ENCODE measurements around the gene MCL1.
"Not testable (repeated sequence)": the region's sequence is repeated elsewhere in the genome, so short reads cannot be mapped to it uniquely, and the experiment has no call there.

Gene MCL1

DNA sequence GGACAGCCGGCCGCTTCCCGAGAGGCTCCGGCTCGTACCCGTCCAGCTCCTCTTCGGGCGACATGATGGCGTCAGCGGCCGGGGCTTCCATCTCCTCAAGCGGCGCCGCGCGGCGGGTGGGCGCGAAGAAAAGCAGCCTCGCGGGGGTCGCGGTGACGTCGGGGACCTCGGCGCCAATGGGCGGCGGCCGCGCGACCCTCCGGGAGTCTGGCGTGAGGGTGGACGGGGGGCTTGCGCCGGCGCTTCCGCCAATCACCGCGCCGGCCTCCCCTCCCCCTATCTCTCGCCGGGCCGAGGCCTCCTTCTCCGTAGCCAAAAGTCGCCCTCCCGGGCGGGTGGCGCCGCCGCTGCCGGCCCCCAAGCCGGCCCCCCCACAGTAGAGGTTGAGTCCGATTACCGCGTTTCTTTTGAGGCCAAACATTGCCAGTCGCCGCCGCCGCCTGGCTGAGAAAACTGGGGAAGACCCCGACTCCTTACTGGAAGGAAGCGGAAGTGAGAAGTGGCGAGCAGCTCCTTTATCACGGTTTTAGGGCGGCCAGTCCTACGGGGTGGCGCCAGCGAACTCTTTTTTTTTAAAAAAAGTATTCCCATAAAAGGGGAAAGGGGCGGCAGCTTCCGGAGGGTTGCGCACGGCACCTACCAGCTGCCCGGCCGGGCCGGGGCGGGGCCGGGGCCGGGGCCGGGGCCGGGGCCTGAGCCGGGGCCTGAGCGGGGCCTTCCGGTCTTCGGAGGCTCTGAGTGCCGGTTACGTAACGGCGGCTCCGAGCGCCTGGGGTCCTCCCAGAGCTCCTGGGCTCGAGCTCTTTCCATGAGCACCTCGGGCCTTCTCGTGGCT lies at the start of gene MCL1:
Gene MCL1 (minus strand): TSS at position 501 of the 835 bp plus-strand sequence. CDS start 80 bp downstream, at position 421.
- peak; percentile 96 for DNase-seq (ENCODE audit: low spot score)

DNA sequence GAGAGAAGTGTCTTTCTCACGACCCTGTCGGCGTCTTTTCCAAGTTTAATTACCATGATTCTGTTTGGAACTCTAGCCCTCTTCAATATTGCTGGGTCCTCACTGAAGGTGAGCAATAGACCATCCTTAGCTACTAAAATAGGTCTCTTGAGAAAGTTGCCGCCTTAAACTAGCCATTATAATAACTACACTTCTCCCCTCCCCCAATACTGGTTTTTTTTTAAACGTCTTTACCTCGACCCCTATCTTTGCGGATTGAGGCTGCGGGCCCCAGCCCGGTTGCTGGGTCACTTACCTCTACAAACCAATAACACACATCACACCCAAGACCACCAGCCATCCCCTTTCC lies 49.3 kb upstream of the MCL1 start:
- DNase-seq (ENCODE audit: low spot score), result no peak

DNA sequence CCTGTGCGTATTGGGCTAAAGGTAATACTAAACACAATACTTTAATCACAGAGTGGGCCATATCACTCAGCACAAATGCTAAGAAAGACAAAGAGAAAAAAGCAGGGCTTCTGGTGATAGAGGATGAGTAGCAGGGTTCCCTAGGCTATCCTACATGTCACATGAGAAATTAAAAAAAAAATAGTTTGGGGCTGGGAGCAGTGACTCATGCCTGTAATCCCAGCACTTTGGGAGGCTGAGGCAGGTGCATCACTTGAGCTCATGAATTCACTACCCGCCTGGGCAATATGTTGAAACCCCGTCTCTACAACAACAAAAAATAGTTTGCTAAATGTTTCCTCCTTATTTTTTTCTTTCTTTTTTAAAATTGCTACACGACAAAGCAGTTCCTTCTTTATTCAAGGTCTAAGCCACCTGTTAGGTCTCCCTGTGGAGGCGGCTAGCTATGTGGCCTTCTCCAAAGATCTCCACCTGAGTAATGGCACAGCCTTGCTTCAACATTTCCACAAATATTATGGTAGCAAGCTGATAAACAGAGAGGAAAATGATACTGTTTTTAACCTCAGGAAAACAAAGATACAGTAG lies 48.5 kb upstream of the MCL1 start:
- no peak for DNase-seq (ENCODE audit: low spot score)

DNA sequence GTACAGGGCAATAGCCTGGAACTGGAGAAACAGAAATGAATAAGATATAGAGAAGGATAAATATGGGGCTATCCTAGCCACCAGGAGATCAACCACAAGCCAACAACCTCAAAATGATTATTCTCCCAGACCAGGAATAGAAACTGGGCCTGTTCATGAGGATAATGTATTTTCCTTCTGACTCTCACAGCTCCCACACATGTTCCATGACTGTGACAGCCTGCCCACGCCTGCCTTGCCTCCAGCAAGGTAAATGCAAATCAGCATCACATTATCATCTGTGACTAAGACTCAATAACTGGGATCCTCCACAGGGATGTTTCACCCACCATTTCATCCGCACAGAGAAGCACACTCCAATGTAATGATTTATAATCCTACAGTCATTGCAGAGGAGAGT lies 46.7 kb upstream of the MCL1 start:
- DNase-seq (ENCODE audit: low spot score), result peak; percentile 60

DNA sequence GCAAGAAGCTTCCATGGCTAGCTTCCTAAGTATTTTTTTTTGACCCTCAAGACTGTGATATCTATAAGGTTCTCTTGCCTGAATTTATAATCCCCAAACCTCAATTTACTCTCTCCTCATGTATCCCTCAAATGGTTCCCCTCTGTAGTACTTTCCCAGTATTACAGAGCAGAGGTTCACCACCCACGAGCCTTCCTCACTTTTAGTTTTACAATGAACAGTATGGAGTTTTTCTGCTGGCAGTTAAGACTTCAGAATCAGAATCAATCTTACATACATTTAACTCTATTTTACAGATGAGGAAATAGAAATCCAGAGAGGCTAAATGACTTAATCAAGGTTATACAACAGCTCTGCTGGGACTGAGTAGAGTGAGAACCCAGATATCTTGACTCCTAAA lies 45.1 kb upstream of the MCL1 start:
- DNase-seq (ENCODE audit: low spot score), result not testable (repeated sequence)

DNA sequence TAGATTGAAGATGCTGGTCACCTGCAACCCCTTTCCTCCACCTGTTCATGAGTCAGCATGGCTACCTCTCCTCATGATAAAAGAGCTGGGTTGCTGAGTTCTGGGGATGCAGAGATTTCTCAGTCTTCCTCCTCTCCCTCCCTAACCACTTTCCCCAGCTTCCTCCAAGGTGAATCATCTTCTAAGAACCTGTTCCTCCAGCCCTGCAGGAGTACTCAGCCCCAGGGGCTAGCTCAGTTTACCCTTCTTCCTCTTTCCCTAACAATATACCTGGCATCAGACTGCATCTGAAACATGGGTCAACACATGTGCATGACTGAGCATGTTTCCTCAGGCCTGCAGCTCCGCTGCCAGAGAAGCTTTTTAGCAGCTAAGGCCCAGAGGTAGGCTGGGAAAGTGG lies 44.7 kb upstream of the MCL1 start:
- DNase-seq (ENCODE audit: low spot score), result not testable (repeated sequence)

DNA sequence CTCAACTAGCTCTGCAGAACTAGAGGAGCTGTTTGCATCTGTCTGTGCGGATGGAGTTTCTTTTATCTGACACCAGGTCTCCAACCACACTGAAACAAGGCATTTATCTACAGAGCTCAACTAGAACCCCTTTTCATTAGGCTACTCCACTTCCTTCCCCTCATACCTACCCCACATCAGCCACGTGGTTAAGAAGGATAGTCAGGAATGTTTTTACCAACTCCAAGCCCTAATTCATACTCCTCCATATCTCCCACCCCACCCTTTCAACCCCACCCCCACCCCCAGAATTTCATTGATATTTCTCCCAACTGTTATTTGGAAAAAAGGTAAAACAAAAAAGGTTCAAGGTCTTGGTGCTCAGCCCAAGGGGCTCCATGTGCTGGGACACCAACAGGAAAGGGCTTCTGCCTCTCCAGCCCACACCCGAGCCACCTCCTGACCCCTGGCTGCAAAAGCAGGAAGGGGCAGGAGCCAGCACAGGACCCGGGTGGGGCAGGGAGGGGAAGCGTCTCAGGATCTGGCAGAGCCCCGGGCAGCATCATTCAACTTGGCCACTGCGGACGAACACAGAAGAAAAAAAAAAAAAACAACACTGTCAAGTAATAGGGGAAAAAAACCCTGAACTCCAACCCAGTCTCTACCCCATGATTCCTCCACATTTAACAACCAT lies 43.0 kb upstream of the MCL1 start:
- DNase-seq (ENCODE audit: low spot score), result no peak

DNA sequence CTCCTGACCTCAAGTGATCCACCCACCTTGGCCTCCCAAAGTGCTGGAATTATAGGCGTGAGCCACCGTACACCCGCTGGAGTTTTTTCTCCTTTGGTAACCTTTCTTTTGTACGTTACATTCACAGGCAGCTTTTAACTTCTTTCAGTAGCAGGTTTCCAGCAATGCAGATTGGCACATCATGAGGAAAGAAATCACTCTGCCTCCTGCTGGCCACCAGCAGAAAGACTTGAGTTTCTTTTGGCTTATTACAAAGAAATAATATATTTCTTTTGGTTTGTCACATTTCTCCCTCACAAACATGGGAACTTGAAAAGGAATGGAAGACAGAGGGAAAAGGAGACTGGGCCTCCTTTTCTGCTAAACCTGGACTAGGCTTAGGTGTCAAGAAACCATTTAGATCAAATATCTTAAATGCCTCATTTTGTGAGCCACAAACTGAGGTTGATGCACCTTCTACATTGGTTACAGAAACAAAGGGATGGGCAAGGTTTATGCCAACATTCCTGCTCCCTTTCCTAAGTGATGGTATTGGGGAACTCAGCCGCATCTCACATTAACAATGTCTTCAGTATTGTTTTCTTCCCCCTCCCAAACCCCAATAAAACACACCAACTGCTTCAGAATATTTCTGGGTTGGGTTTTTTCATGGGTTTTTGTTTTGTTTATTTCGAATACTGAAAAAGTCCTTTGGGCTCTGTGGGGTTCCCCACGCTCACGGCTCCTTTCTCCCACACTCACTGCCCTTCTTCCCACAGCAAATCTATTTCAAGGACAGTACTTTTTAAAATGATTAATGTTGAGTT lies 42.3 kb upstream of the MCL1 start:
- DNase-seq (ENCODE audit: low spot score), result peak; percentile 70

DNA sequence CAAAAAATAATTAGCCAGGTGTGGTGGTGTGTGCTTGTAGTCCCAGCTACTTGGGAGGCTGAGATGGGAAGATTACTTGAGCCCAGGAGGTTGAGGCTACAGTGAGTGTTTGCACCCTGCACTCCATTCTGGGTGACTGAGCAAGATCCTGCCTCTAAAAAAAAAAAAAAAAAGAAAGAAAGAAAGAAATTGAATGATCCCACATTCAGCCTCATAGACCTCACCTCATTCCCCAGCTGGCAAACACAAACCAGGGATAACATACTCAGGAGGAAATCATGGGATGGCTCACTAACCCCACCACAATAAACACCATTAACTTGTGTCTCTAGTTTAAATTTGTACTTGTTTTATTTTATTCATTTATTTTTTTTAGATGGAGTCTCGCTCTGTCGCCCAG lies 41.5 kb upstream of the MCL1 start:
- no peak for DNase-seq (ENCODE audit: low spot score)

DNA sequence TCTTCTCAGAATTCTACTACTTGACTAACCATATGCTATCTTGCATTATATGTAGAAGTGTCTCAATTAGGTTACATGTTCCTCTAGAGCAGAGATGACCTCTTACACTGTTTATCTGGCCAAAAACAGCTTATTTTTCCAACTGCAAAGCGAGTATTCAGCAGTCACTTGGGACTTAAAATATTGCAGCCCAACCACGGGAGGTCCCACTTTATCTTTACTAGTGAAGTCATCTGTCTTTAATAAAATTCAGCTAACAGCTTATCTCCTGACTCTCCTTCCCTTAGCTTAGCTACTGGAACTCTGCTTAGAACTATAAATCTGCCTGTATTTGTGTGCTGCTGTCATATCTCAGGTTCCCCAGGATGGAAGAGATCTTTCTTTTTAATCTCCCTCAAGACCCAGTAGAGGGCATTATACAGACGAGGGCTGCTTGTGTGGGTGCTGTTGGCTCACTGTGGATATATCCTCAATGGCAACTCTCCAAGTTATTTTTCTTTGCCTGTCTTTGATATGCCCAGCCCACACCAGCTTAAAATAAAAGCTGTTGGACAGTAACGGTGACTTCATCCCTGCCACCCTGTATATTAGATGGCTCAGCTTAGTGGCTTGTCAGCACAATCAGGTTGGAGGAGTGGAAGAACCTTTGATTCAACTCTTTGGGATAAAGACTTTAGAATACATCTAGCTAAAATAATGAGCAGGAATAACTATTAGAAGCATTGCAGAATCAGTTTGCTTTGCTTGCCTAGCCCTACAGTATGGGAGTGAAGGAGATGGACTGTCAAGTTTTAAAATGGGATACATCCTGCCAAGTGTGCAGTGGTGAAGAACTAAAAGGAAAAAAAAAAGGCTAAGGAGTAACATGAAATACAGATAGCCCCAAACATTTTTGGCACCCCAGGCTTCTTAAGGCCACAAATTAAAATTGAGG lies 40.4 kb upstream of the MCL1 start:
- DNase-seq (ENCODE audit: low spot score), result peak; percentile 90

DNA sequence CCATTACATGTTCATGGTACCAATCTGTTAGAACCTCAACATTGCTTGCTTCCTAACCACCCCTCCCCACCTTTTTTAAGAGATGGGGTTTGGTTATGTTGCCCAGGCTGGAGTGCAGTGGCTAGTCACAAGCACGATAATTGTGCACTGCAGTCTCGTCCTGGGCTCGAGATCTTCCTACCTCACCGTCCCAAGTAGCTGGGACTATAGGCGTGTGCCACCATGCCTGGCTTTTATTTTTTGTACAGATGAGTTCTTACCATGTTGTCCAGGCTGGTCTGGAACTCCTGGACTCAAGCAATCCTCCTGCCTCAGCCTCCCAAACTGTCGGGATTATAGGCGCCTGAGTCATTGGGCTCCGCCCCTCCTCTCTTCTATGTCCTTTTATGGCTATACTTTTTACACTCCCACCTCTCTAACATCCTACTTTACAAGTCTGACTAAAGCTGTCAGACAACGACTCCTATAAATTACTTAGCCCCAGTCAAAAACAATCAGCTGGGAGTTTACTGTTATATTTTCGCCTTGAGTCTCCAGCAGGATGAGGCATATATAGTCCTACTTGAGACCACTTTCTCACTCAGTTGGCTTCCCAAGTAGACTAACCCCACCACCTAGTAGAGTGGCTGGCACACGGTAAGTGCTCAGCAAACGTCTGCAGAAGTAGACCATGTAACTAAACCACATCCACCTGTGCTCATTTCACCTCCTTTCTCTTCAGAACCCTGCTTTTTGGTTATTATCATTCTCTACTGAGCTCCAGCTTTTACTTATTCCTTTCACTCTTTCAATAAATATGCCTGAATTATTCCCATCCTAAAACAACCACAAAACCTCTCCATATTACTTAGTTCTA lies 36.2 kb upstream of the MCL1 start:
- no peak for DNase-seq (ENCODE audit: low spot score)

DNA sequence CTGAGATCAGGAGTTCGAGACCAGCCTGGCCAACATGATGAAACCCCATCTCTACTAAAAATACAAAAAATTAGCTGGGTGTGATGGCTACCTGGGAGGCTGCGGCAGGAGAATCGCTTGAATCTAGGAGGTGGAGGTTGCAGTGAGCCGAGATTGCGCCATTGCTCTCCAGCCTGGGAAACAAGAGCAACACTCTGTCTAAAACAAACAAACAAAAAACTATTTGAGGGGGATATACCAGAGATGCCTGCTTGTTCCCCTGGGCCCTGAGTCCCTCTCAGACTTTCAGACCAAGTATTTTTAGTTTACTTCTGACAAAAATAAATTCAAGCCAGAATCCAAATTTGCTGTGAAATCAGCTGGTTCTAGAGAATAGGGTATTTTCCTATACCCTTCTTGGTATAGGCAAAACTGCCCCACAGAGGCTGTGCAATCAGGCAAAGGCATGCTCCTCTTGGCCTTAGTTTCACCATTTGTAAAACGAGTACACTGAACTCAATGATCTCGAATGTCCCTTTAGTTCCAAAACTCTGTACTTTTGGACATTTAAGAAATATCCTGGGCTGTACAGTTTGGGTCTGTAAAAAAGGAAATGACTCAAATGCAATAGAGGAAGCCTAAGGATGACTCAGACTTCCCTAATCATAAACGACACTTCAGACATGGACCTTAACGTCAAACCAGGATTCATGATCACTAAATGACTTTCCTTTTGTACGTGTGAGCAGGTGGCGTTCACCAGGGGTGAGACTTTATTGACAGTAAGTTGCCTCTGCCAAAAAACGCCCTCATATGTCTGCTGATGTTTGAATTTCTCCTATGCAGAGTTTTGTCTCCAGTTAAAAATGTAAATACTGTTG lies 33.9 kb upstream of the MCL1 start:
- DNase-seq (ENCODE audit: low spot score), result peak; percentile 87

DNA sequence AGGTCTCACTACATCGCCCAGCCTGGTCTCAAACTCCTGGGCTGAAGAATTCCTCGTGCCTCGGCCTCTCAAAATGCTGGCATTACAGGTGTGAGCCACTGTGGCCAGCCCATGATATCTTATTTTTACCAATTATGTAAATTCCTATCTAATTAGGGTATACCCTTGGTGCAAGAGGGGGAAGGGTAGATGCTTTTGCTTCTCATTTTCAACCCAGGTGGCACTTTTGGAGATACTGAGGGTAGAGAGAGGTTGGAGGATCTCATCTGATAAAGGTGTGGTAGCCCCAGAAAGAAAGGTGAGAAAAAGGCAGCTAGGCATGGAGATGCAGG lies 32.6 kb upstream of the MCL1 start:
- no peak for DNase-seq (ENCODE audit: low spot score)

DNA sequence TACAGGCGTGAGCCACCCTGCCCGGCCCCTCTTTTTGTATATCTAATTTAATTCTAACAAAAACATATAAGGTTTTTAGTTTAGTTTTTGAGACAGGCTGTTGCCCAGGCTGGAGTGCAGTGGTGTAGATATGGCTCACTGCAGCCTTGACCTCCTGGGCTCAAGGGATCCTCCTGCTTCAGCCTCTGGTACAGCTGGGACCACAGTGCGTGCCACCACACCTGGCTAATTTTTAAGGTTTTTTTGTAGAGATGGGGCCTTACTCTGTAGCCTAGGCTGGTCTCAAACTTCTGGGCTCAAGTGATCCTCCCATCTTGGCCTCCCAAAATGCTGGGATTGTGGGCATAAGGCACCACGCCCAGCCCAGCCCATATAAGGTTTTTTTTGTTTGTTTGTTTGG lies 31.2 kb upstream of the MCL1 start:
- no peak for DNase-seq (ENCODE audit: low spot score)

DNA sequence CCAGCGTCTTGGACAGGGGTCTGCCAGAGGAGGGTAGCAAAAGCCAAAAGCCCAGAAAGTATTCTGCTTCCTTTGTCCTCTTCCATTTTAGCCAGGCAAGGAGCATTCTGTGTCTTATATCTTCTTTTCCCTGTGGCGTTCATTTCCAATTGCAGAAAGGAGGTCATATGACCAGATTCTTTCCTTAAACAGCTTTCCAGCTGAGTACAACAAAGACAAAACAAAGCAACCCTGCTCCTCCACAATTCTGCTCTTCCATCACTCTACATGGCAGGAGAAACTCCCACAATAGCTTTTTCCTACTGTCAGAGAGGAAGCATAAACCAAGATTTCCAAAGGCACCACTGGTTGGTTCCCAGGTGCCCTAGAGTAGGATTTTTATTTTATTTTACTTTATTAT lies 30.3 kb upstream of the MCL1 start:
- no peak for DNase-seq (ENCODE audit: low spot score)

DNA sequence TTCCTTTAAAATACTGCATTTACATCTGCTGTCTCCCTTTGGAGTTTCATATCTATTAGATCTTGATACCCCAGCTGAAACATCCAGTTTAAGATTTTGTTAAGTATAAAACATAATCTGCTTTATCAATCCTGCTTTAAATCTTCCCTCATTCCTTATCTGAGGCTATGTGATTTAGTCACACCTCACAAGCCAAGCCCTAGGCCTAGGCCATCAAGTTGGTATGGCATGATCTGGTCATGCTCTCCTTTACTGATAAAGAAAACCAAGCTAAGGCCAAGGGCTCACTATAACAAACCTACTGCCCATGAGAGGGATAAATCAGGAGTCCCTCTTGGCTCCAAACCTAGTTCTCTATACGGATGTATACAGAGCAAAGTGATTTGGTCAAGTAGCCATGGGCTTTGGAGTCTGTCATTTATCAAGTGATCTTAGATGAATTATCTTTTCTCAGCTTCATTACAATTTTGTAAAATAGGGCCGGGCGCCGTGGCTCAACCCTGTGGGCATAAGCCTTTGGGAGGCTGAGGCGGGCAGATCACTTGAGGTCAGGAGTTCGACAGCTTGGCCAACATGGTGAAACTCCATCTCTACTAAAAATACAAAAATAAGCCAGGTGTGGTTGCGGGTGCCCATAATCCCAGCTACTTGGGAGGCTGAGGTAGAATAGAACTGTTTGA lies 27.2 kb upstream of the MCL1 start:
- DNase-seq (ENCODE audit: low spot score), result no peak

DNA sequence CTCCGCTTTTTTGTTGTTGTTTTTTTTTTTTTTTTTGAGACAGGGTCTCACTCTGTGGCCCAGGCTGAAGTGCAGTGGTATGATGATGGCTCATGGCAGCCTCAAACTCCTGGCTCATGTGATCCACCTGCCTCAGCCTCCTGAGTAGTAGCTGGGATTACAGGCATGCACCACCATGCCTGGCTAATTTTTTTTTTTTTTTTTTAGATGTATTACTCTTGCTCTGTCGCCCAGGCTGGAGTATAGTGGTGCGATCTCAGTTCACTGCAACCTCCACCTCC lies 26.0 kb upstream of the MCL1 start:
- not testable (repeated sequence) for DNase-seq (ENCODE audit: low spot score)

DNA sequence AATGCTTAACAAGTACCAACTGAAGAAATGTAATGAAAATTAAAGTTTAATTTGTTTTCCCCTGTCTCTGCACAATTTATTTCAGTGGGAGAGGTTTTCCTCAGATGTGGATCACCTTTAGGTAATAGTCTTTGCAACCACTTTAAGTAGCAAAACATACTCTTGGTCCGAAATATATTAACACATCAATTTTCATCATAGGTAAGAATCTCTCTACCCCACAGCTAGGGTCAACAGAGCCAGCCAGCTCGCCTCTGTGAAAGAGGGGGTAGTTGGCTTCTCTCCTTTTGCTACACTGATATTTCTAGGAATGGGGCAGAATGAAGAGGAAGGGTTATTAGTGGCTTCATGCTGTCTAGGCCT lies 24.8 kb upstream of the MCL1 start:
- DNase-seq (ENCODE audit: low spot score), result no peak

DNA sequence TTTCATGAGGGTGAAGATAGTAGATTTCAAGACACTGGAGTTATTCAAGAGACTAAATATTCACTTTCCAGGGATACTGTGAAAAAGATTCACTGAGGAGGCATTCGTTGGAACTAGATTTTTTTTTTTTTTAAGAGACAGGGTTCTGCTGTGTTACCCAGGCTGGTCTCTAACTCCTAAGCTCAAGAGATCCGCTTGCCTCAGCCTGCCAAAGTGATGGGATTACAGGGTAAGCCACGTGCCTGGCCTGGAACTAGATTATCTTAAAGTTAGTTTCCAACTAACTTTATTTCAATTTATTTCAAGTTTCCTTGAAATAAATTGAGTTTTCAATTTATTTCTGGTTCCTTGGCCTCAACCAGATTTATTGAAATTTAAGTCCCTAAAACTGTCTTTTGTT lies 24.3 kb upstream of the MCL1 start:
- no peak for DNase-seq (ENCODE audit: low spot score)

Measured in COLO829 (cell line).